HG03097 (cell line): ENCODE data around the gene CDHR3.

ENCODE experiments used
- ATAC-seq: cut with Tn5 transposase; IDR thresholded peaks from one replicate; pipeline ENCODE4 v1.9.1; 2021; ENCODE audit not compliant: unreplicated experiment, low FRiP score

CDHR3 gene

GRCh38 chr7:106061301-106061979, 98.4 kb downstream of the CDHR3 start:
- ATAC-seq: no peak

- no peak for ATAC-seq
Observed at GRCh38 chr7:106062006-106062405, 98.9 kb downstream of the CDHR3 start.

GRCh38 chr7:106062521-106062931, 99.5 kb downstream of the CDHR3 start:
- ATAC-seq: no peak

GRCh38 chr7:106063024-106063423, 100.0 kb downstream of the CDHR3 start:
- no peak for ATAC-seq

- ATAC-seq: no peak
Observed at GRCh38 chr7:106063692-106064091, 100.6 kb downstream of the CDHR3 start.

- ATAC-seq: no peak
Observed at GRCh38 chr7:106064316-106064715, 101.3 kb downstream of the CDHR3 start.

GRCh38 chr7:106064771-106065574, 101.9 kb downstream of the CDHR3 start:
- no peak for ATAC-seq

GRCh38 chr7:106065575-106066500, 102.8 kb downstream of the CDHR3 start:
- ATAC-seq: no peak

- no peak for ATAC-seq
Observed at GRCh38 chr7:106067678-106068077, 104.6 kb downstream of the CDHR3 start.

- no peak for ATAC-seq
Observed at GRCh38 chr7:106068538-106068961, 105.5 kb downstream of the CDHR3 start.

GRCh38 chr7:106068986-106069385, 105.9 kb downstream of the CDHR3 start:
- no peak for ATAC-seq

GRCh38 chr7:106069471-106070200, 106.6 kb downstream of the CDHR3 start:
- ATAC-seq: no peak

GRCh38 chr7:106070201-106070551, 107.1 kb downstream of the CDHR3 start:
- no peak for ATAC-seq

GRCh38 chr7:106070567-106071254, 107.6 kb downstream of the CDHR3 start:
- no peak for ATAC-seq

GRCh38 chr7:106071356-106071998, 108.4 kb downstream of the CDHR3 start:
- ATAC-seq: peak; percentile 87

- ATAC-seq: no peak
Observed at GRCh38 chr7:106071999-106072714, 109.1 kb downstream of the CDHR3 start.

GRCh38 chr7:106072715-106073091, 109.6 kb downstream of the CDHR3 start:
- ATAC-seq: no peak

GRCh38 chr7:106073701-106074100, 110.6 kb downstream of the CDHR3 start:
- no peak for ATAC-seq

- no peak for ATAC-seq
Observed at GRCh38 chr7:106074257-106074656, 111.2 kb downstream of the CDHR3 start.
